ENCODE data around the gene EXOSC2. TPM values are rescaled to one million over a fixed set of nuclear protein-coding genes. Genes with fewer than 3 reads are reported as not detected.

Gene EXOSC2
- total and polyA plus RNA-seq, 2 of the 8 experiments (the other 6 are each of a cell fraction or from before 2014, with no cell fraction given), result 47.8 to 93.6 TPM

DNA sequence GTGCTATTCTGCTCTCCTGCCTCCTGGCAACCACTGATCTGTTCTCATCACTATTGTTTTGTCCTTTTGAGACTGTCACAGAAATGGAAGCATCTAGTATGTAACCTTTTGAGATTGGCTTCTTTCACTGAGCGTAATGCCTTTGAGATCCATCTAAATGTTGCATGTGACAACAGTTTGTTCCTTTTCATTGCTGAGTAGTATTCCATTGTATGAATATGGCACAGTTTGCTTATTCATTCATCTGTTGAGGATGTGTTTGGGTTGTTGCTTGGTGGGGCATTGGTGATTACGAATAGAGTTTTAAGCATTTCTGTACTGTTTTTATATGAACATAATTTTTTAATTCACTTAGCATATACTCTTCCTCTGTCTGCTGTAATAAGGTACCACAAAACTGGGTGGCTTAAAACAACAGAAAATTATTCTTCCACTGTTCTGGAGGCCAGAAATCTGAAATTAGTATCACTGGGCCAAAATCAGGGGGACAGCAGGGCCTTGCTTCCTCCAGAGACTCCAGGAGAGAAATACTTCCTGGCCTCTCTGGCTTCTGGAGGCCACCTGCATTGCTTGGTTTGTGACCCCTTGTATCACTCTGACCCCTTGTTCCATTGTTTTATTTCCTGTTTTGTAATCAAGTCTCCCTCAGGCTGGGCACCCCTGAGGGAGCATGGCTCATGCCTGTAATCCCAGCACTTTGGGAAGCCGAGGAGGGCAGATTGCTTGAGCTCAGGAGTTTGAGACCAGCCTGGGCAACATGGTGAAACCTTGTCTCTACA, 53.0 kb downstream of the EXOSC2 start:
- H3K23me2 ChIP-seq (ENCODE audit: low read depth, low read length), result no peaks in the 10 kb centered on the region
- H3K14ac ChIP-seq (ENCODE audit: insufficient read length), result no peak overlapping the region
- no peak for DNase-seq (ENCODE audit: low read depth in 1 of 2, low spot score in 2 of 2)
- no peak overlapping the region for H2BK120ac ChIP-seq (replicated peaks; ENCODE audit: low read depth, low read length)
- no peak overlapping the region for H3K9ac ChIP-seq (replicated peaks in 1 of 4; ENCODE audit: extremely low read depth in 1 of 4, low read depth in 3 of 4, low read length in 3 of 4)
- H3K18ac ChIP-seq (ENCODE audit: extremely low read depth, low read length), result no peak overlapping the region
- H3K4ac ChIP-seq (replicated peaks; ENCODE audit: insufficient read length, low read depth, low read length), result no peak overlapping the region
- TF ChIP-seq, protein P1, sequence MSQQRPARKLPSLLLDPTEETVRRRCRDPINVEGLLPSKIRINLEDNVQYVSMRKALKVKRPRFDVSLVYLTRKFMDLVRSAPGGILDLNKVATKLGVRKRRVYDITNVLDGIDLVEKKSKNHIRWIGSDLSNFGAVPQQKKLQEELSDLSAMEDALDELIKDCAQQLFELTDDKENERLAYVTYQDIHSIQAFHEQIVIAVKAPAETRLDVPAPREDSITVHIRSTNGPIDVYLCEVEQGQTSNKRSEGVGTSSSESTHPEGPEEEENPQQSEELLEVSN (IDR thresholded peaks at IDR 0.05), result no peak
- peak; percentile 59; the same call in 1 of the 2 replicates for TF ChIP-seq KDM1A (IDR thresholded peaks at IDR 0.05; ENCODE audit: borderline replicate concordance, low read length)
- no peaks in the 10 kb centered on the region for H3K36me3 ChIP-seq (ENCODE audit: control insufficient read depth in 2 of 4, insufficient read depth in 4 of 4, low read length in 3 of 4)
- H2BK5ac ChIP-seq (ENCODE audit: low read depth, low read length), result no peak overlapping the region
- H3K4me3 ChIP-seq (ENCODE audit: extremely low read depth in 1 of 4, insufficient read depth in 2 of 4, low read depth in 3 of 4, low read length in 4 of 4), result no peak overlapping the region
- H3K27me3 ChIP-seq (replicated peaks in 1 of 4; ENCODE audit: control insufficient read depth in 3 of 4, extremely low read depth in 1 of 4, insufficient read depth in 3 of 4, low read length in 3 of 4), result no peaks in the 10 kb centered on the region
- peaks cover 0 to 3% (median 2%) of the 10 kb centered on the region in 4 experiments; a peak in 2 of 7 replicates for H3K4me1 ChIP-seq (replicated peaks in 1 of 4; ENCODE audit: control insufficient read depth in 3 of 4, insufficient read depth in 4 of 4, low read length in 3 of 4)
- H3K56ac ChIP-seq (replicated peaks; ENCODE audit: insufficient read length, low read depth, low read length), result no peak overlapping the region
- no peak overlapping the region for H2AFZ ChIP-seq (ENCODE audit: low read length)
- H3K79me1 ChIP-seq (ENCODE audit: low read depth, low read length), result peaks cover 2% of the 10 kb centered on the region; the same call in 1 of the 2 replicates
- no peak overlapping the region for H2BK20ac ChIP-seq (ENCODE audit: low read length)
- no peak overlapping the region for H2BK15ac ChIP-seq (ENCODE audit: low read length)
- H2AK5ac ChIP-seq (ENCODE audit: low read depth, low read length), result no peak overlapping the region
- ChIA-PET CTCF (ENCODE audit: partially characterized antibody) (interaction anchor here (0.7 to 1.5 kb wide), 3 partner anchors 10 to 21 kb away, joined by 3 to 5 read pairs (median 5); no protein-coding TSS in a partner anchor), POLR2A (ENCODE audit: partially characterized antibody) (interaction anchor here (1.3 kb wide), 1 partner anchor 13 kb away, joined by 3 read pairs; no protein-coding TSS in a partner anchor)
- H3K9me3 ChIP-seq (ENCODE audit: insufficient read depth in 2 of 2, low read depth in 1 of 2, low read length in 1 of 2), result no peaks in the 10 kb centered on the region
- H3K4me2 ChIP-seq (ENCODE audit: insufficient read depth in 1 of 2, low read depth in 2 of 2, low read length in 2 of 2), result no peak overlapping the region
- H3K79me2 ChIP-seq (ENCODE audit: control insufficient read depth in 1 of 2, insufficient read depth in 2 of 2, low read length in 2 of 2), result peaks cover 4 to 37% of the 10 kb centered on the region in 2 experiments; a peak in 3 of 4 replicates
- H3K23ac ChIP-seq (ENCODE audit: insufficient read length), result no peak overlapping the region
- FAIRE-seq, result no peak
- H4K20me1 ChIP-seq (replicated peaks in 1 of 2; ENCODE audit: control insufficient read depth in 1 of 2, insufficient read depth in 2 of 2, low read length in 2 of 2), result peaks cover 0 to 2% of the 10 kb centered on the region in 2 experiments
- no peak overlapping the region for H3K27ac ChIP-seq (ENCODE audit: low read depth, low read length)
- no peak overlapping the region for H4K91ac ChIP-seq (replicated peaks; ENCODE audit: insufficient read length, low read length)
- no peak overlapping the region for H4K5ac ChIP-seq (ENCODE audit: insufficient read length, low read depth, low read length)
- H4K8ac ChIP-seq (ENCODE audit: extremely low read depth, insufficient read depth, low read length), result no peak overlapping the region
- WGBS, 2 experiments (ENCODE audit: extremely low coverage in 1 of 2, insufficient coverage in 1 of 2, insufficient read length in 1 of 2, insufficient replicate concordance in 2 of 2, low coverage in 1 of 2, low lambda C conversion rate in 2 of 2, missing lambda C conversion rate in 1 of 2), result 88% methylated on average over 3 of the region's 3 CpGs; no CpG with 5 or more reads in 1 of the 2 experiments
- no peak overlapping the region for H2BK12ac ChIP-seq (ENCODE audit: low read depth, low read length)

Data from H1 (cell line).